WTC11 (cell line): ENCODE data around the gene EPHA6. TPM values are rescaled to one million over a fixed set of nuclear protein-coding genes. Genes with fewer than 3 reads are reported as not detected.

Experiments used
- ATAC-seq: fragments of 200-7000 bp; cut with Tn5 transposase; 2 replicates; pipeline ENCODE4 v1.10.0; 2021; ENCODE audit warnings: mild to moderate bottlenecking, moderate library complexity
- CTCF ChIA-PET: fragments of 300-600 bp; sonication (Branson Sonifier 250); formaldehyde crosslinking; loops from one replicate; lab custom pipeline; 2021; ENCODE audit warnings: antibody characterized with exemption; lab: Charles Lee
- POLR2A ChIA-PET: fragments of 350-600 bp; sonication (Branson Sonifier 250); formaldehyde crosslinking; loops from one replicate; lab custom pipeline; 2021; ENCODE audit warnings: antibody characterized with exemption; lab: Charles Lee
- DNase-seq: peaks from one replicate; pipeline ENCODE4 v3.0.0; 2021; ENCODE audit warnings: low spot score
- H3K27ac Mint-ChIP-seq: 2 replicates; pipeline ENCODE4 v1.8.0; 2021; ENCODE audit warnings: mixed read lengths
- H3K27me3 Mint-ChIP-seq: 2 replicates; pipeline ENCODE4 v1.8.0; 2021; ENCODE audit warnings: low read depth, mild to moderate bottlenecking, moderate library complexity, mixed read lengths
- H3K36me3 Mint-ChIP-seq: 2 replicates; pipeline ENCODE4 v1.8.0; 2021; ENCODE audit warnings: mixed read lengths
- H3K4me1 Mint-ChIP-seq: 2 replicates; pipeline ENCODE4 v1.8.0; 2022; ENCODE audit warnings: mixed read lengths
- H3K4me3 Mint-ChIP-seq: 2 replicates; pipeline ENCODE4 v1.8.0; 2021; ENCODE audit warnings: mild to moderate bottlenecking, moderate library complexity, mixed read lengths
- H3K9me3 Mint-ChIP-seq: 2 replicates; pipeline ENCODE4 v1.8.0; 2021; ENCODE audit warnings: mixed read lengths
- ATF1 ChIP-seq: sonication (generic); formaldehyde crosslinking; IDR thresholded peaks from 2 replicates; pipeline ENCODE4 v1.8.1; 2023; ENCODE audit warnings: mild to moderate bottlenecking, moderate library complexity, missing genetic modification reagents
- ELF4 ChIP-seq: sonication (generic); formaldehyde crosslinking; IDR thresholded peaks from 2 replicates; pipeline ENCODE4 v1.8.1; 2022; ENCODE audit warnings: low read depth, mild to moderate bottlenecking, moderate library complexity, missing genetic modification reagents
- EMX1 ChIP-seq: fragments of 250-450 bp; sonication (Bioruptor Pico); IDR thresholded peaks from 2 replicates; pipeline ENCODE4 v1.8.0; 2021; ENCODE audit warnings: mild to moderate bottlenecking
- ETV6 ChIP-seq: sonication (generic); formaldehyde crosslinking; IDR thresholded peaks from 2 replicates; pipeline ENCODE4 v1.8.1; 2022; ENCODE audit warnings: mild to moderate bottlenecking, missing genetic modification reagents
- FOXK1 ChIP-seq: sonication (generic); formaldehyde crosslinking; IDR thresholded peaks from 2 replicates; pipeline ENCODE4 v1.8.0; 2022; ENCODE audit warnings: mild to moderate bottlenecking, moderate library complexity, missing genetic modification reagents
- GABPB1 ChIP-seq: sonication (generic); formaldehyde crosslinking; IDR thresholded peaks from 2 replicates; pipeline ENCODE4 v1.8.1; 2023; ENCODE audit warnings: mild to moderate bottlenecking, missing genetic modification reagents
- GTF2I ChIP-seq: fragments of 250-450 bp; sonication (Bioruptor Pico); conservative IDR thresholded peaks from 2 replicates; pipeline ENCODE4 v1.4.0; 2021; ENCODE audit warnings: mild to moderate bottlenecking
- KAT7 ChIP-seq: sonication (generic); formaldehyde crosslinking; IDR thresholded peaks from 2 replicates; pipeline ENCODE4 v1.8.1; 2023; ENCODE audit warnings: missing genetic modification reagents, mild to moderate bottlenecking, borderline replicate concordance
- MXD4 ChIP-seq: fragments of 250-450 bp; sonication (Bioruptor Pico); IDR thresholded peaks from 2 replicates; pipeline ENCODE4 v1.8.0; 2021; ENCODE audit warnings: mild to moderate bottlenecking, moderate library complexity, borderline replicate concordance
- NFATC4 ChIP-seq: fragments of 250-450 bp; sonication (Bioruptor Pico); IDR thresholded peaks from 2 replicates; pipeline ENCODE4 v1.9.0; 2021; ENCODE audit warnings: mild to moderate bottlenecking
- NR2C2 ChIP-seq: sonication (generic); formaldehyde crosslinking; IDR thresholded peaks from 2 replicates; pipeline ENCODE4 v1.8.0; 2022; ENCODE audit warnings: mild to moderate bottlenecking, missing genetic modification reagents
- PRRX2 ChIP-seq: fragments of 250-450 bp; sonication (Bioruptor Pico); IDR thresholded peaks from 2 replicates; pipeline ENCODE4 v1.8.0; 2021; ENCODE audit warnings: mild to moderate bottlenecking
- ZNF263 ChIP-seq: sonication (generic); formaldehyde crosslinking; IDR thresholded peaks from 2 replicates; pipeline ENCODE4 v1.8.1; 2022; ENCODE audit warnings: low read depth, mild to moderate bottlenecking, moderate library complexity, missing genetic modification reagents
- ZNF317 ChIP-seq: sonication (generic); formaldehyde crosslinking; IDR thresholded peaks from 2 replicates; pipeline ENCODE4 v1.8.1; 2023; ENCODE audit warnings: low read depth, mild to moderate bottlenecking, moderate library complexity, missing genetic modification reagents, borderline replicate concordance
- ZNF423 ChIP-seq: fragments of 250-450 bp; sonication (Bioruptor Pico); IDR thresholded peaks from 2 replicates; pipeline ENCODE4 v2.1.2; 2022; ENCODE audit warnings: mild to moderate bottlenecking, moderate library complexity
- total RNA-seq: library from RNA; stranded (reverse); gene quantifications from 3 replicates; pipeline ENCODE4 v1.2.3, GENCODE V29; 2021
- TF ChIP-seq, protein P1 (sequence below): sonication (generic); formaldehyde crosslinking; conservative IDR thresholded peaks from 2 replicates; pipeline ENCODE4 v1.8.1; 2022; ENCODE audit warnings: mild to moderate bottlenecking, missing genetic modification reagents
- TF ChIP-seq, protein P2 (sequence below): sonication (generic); formaldehyde crosslinking; IDR thresholded peaks from 2 replicates; pipeline ENCODE4 v1.8.0; 2022; ENCODE audit warnings: mild to moderate bottlenecking, missing genetic modification reagents
- TF ChIP-seq, protein P3 (sequence below): sonication (generic); formaldehyde crosslinking; IDR thresholded peaks from 2 replicates; pipeline ENCODE4 v1.8.0; 2022; ENCODE audit warnings: missing genetic modification reagents
- TF ChIP-seq, protein P4 (sequence below): sonication (generic); formaldehyde crosslinking; IDR thresholded peaks from 2 replicates; pipeline ENCODE4 v1.8.1; 2022; ENCODE audit warnings: mild to moderate bottlenecking, moderate library complexity, missing genetic modification reagents
- TF ChIP-seq, protein P5 (sequence below): sonication (generic); formaldehyde crosslinking; IDR thresholded peaks from 2 replicates; pipeline ENCODE4 v1.8.0; 2023; ENCODE audit warnings: missing genetic modification reagents

Gene EPHA6
- total RNA-seq, 1 experiment from 2014 or later, result 2.1 TPM

DNA sequence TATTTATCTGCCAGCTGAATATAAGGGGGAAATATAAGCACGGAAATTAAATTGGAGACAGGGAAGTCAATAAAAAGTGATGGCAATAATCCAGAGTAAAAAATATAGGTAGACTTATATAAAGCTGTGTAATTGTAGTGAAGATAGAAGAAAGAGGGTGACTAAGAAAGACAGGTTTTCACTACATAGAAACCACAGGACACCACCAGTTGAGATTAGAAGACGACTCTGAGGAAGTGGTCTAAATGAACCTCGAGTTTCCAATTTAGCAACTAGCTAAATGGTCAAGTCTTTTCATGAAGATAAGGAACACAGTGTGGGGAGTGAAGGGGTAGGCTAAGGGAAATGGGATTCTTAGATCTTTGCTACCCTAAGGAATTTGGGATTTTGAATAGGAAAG lies 761.3 kb downstream of the EPHA6 start:
- no peaks in the 10 kb centered on the region for H3K4me1 Mint-ChIP-seq
- H3K27ac Mint-ChIP-seq, result no peak overlapping the region
- TF ChIP-seq NFATC4 (no peak), EMX1 (CRISPR knock-in tag) (no peak), GTF2I (CRISPR knock-in tag) (no peak)
- H3K36me3 Mint-ChIP-seq, result no peaks in the 10 kb centered on the region
- no peaks in the 10 kb centered on the region for H3K9me3 Mint-ChIP-seq
- DNase-seq, result no peak
- ATAC-seq, result no peak
- ChIA-PET POLR2A (no interaction called here), CTCF (no interaction called here)
- H3K27me3 Mint-ChIP-seq, result no peaks in the 10 kb centered on the region
- H3K4me3 Mint-ChIP-seq, result no peak overlapping the region

DNA sequence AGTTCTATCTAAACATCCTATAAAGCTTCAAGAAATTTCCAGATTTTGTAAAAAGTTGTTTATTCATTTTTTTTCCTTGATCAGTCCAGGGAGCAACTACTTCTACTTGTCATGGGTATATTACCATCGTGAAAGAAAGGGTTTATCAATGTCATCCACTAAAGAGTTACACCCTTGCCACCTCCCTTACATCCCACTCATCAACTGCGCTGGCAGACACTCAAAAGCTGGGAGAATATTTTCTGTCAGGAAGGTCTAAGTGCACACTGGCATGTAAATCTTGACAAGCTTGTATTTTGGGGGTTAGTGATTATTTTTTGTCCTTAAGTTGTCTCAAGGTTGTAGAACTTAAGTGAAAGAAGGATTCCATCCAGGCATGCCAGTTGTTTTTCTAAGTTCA lies 761.8 kb downstream of the EPHA6 start:
- POLR2A ChIA-PET, result no interaction called here
- H3K27me3 Mint-ChIP-seq, result no peaks in the 10 kb centered on the region
- no peak for ATAC-seq
- H3K4me3 Mint-ChIP-seq, result no peak overlapping the region
- TF ChIP-seq MXD4 (CRISPR knock-in tag), result no peak
- no peak for TF ChIP-seq GABPB1 (CRISPR knock-in tag)
- TF ChIP-seq, protein P1, sequence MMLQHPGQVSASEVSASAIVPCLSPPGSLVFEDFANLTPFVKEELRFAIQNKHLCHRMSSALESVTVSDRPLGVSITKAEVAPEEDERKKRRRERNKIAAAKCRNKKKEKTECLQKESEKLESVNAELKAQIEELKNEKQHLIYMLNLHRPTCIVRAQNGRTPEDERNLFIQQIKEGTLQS (CRISPR knock-in tag), result no peak
- TF ChIP-seq, protein P2, sequence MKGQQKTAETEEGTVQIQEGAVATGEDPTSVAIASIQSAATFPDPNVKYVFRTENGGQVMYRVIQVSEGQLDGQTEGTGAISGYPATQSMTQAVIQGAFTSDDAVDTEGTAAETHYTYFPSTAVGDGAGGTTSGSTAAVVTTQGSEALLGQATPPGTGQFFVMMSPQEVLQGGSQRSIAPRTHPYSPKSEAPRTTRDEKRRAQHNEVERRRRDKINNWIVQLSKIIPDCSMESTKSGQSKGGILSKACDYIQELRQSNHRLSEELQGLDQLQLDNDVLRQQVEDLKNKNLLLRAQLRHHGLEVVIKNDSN (CRISPR knock-in tag), result no peak
- TF ChIP-seq ZNF263, result no peak
- TF ChIP-seq, protein P3, sequence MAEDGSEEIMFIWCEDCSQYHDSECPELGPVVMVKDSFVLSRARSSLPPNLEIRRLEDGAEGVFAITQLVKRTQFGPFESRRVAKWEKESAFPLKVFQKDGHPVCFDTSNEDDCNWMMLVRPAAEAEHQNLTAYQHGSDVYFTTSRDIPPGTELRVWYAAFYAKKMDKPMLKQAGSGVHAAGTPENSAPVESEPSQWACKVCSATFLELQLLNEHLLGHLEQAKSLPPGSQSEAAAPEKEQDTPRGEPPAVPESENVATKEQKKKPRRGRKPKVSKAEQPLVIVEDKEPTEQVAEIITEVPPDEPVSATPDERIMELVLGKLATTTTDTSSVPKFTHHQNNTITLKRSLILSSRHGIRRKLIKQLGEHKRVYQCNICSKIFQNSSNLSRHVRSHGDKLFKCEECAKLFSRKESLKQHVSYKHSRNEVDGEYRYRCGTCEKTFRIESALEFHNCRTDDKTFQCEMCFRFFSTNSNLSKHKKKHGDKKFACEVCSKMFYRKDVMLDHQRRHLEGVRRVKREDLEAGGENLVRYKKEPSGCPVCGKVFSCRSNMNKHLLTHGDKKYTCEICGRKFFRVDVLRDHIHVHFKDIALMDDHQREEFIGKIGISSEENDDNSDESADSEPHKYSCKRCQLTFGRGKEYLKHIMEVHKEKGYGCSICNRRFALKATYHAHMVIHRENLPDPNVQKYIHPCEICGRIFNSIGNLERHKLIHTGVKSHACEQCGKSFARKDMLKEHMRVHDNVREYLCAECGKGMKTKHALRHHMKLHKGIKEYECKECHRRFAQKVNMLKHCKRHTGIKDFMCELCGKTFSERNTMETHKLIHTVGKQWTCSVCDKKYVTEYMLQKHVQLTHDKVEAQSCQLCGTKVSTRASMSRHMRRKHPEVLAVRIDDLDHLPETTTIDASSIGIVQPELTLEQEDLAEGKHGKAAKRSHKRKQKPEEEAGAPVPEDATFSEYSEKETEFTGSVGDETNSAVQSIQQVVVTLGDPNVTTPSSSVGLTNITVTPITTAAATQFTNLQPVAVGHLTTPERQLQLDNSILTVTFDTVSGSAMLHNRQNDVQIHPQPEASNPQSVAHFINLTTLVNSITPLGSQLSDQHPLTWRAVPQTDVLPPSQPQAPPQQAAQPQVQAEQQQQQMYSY (CRISPR knock-in tag), result no peak
- TF ChIP-seq, protein P4, sequence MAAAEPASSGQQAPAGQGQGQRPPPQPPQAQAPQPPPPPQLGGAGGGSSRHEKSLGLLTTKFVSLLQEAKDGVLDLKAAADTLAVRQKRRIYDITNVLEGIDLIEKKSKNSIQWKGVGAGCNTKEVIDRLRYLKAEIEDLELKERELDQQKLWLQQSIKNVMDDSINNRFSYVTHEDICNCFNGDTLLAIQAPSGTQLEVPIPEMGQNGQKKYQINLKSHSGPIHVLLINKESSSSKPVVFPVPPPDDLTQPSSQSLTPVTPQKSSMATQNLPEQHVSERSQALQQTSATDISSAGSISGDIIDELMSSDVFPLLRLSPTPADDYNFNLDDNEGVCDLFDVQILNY (CRISPR knock-in tag), result no peak
- TF ChIP-seq ETV6, result no peak
- no peak for TF ChIP-seq NR2C2 (CRISPR knock-in tag)
- TF ChIP-seq ATF1 (CRISPR knock-in tag), result no peak
- no peak for TF ChIP-seq PRRX2 (CRISPR knock-in tag)
- TF ChIP-seq KAT7 (CRISPR knock-in tag), result no peak
- no peak for TF ChIP-seq ZNF317 (CRISPR knock-in tag)
- TF ChIP-seq FOXK1 (CRISPR knock-in tag), result no peak
- no peak for TF ChIP-seq GTF2I (CRISPR knock-in tag)
- no peak for TF ChIP-seq ZNF423 (CRISPR knock-in tag)
- TF ChIP-seq ELF4, result no peak
- TF ChIP-seq, protein P5, sequence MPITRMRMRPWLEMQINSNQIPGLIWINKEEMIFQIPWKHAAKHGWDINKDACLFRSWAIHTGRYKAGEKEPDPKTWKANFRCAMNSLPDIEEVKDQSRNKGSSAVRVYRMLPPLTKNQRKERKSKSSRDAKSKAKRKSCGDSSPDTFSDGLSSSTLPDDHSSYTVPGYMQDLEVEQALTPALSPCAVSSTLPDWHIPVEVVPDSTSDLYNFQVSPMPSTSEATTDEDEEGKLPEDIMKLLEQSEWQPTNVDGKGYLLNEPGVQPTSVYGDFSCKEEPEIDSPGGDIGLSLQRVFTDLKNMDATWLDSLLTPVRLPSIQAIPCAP (CRISPR knock-in tag), result no peak
- no peak overlapping the region for H3K27ac Mint-ChIP-seq
- DNase-seq, result no peak
- CTCF ChIA-PET, result no interaction called here
- H3K4me1 Mint-ChIP-seq, result no peaks in the 10 kb centered on the region
- H3K36me3 Mint-ChIP-seq, result no peaks in the 10 kb centered on the region
- no peaks in the 10 kb centered on the region for H3K9me3 Mint-ChIP-seq
